H9 (cell line): ENCODE results near the gene CCR9. TPM values are rescaled to one million over a fixed set of nuclear protein-coding genes. Genes with fewer than 3 reads are reported as not detected.

ENCODE experiments used
- DNase-seq: peaks from one replicate; pipeline ENCODE4 v3.0.0-alpha.2; 2017
- H2AFZ ChIP-seq: one replicate; pipeline ENCODE4 v1.6.1; 2013; ENCODE audit warnings: mild to moderate bottlenecking, low read length, control low read depth, moderate library complexity
- H2AK5ac ChIP-seq: 2 replicates; pipeline ENCODE4 v1.6.1; 2013; ENCODE audit warnings: low read length, control low read depth, mixed read lengths; ENCODE audit not compliant: insufficient read length
- H2BK120ac ChIP-seq: one replicate; pipeline ENCODE4 v1.6.1; 2013; ENCODE audit warnings: low read depth, mild to moderate bottlenecking, low read length, control low read depth, inconsistent platforms; ENCODE audit not compliant: poor library complexity, severe bottlenecking
- H2BK12ac ChIP-seq: 2 replicates; pipeline ENCODE4 v1.6.1; 2013; ENCODE audit warnings: low read length, control low read depth, mixed read lengths, low read depth; ENCODE audit not compliant: insufficient read length
- H2BK15ac ChIP-seq: 2 replicates; pipeline ENCODE4 v1.6.1; 2013; ENCODE audit warnings: low read depth, low read length, control low read depth
- H2BK20ac ChIP-seq: one replicate; pipeline ENCODE4 v1.6.1; 2013; ENCODE audit warnings: low read depth, mild to moderate bottlenecking, low read length, control low read depth, inconsistent platforms; ENCODE audit not compliant: poor library complexity, severe bottlenecking
- H2BK5ac ChIP-seq: 2 replicates; pipeline ENCODE4 v1.6.1; 2013; ENCODE audit warnings: low read length, control low read depth, mixed read lengths; ENCODE audit not compliant: insufficient read length
- H3K14ac ChIP-seq: 2 replicates; pipeline ENCODE4 v1.6.1; 2013; ENCODE audit warnings: low read length, control low read depth; ENCODE audit not compliant: insufficient read depth
- H3K18ac ChIP-seq: 2 replicates; pipeline ENCODE4 v1.6.1; 2013; ENCODE audit warnings: low read depth, mild to moderate bottlenecking, mixed read lengths, low read length, control low read depth; ENCODE audit not compliant: insufficient read length
- H3K23ac ChIP-seq: 2 replicates; pipeline ENCODE4 v1.6.1; 2013; ENCODE audit warnings: low read length, control low read depth, mixed read lengths, low read depth; ENCODE audit not compliant: insufficient read length
- H3K23me2 ChIP-seq: 2 replicates; pipeline ENCODE4 v1.6.1; 2013; ENCODE audit warnings: low read depth, mild to moderate bottlenecking, mixed read lengths, low read length, control low read depth; ENCODE audit not compliant: insufficient read length, poor library complexity, severe bottlenecking
- H3K27ac ChIP-seq: 2 replicates; pipeline ENCODE4 v1.5.1; 2013; ENCODE audit warnings: low read length, control low read depth, mixed read lengths, low read depth; ENCODE audit not compliant: insufficient read length
- H3K27me3 ChIP-seq: 2 replicates; pipeline ENCODE4 v1.6.1; 2013; ENCODE audit warnings: low read length, control low read depth, inconsistent platforms; ENCODE audit not compliant: insufficient read depth
- H3K4ac ChIP-seq: 2 replicates; pipeline ENCODE4 v1.6.1; 2013; ENCODE audit warnings: low read depth, mild to moderate bottlenecking, control low read depth, inconsistent platforms, low read length, moderate library complexity
- H3K4me1 ChIP-seq: 2 replicates; pipeline ENCODE4 v1.6.1; 2013; ENCODE audit warnings: low read length, control low read depth, inconsistent platforms; ENCODE audit not compliant: insufficient read depth
- H3K4me2 ChIP-seq: 2 replicates; pipeline ENCODE4 v1.6.1; 2013; ENCODE audit warnings: low read length, control low read depth, mixed read lengths; ENCODE audit not compliant: insufficient read length, insufficient read depth
- H3K56ac ChIP-seq: 2 replicates; pipeline ENCODE4 v1.6.1; 2013; ENCODE audit warnings: low read depth, mild to moderate bottlenecking, mixed read lengths, low read length, control low read depth; ENCODE audit not compliant: insufficient read length
- H3K79me1 ChIP-seq: 2 replicates; pipeline ENCODE4 v1.6.1; 2013; ENCODE audit warnings: low read depth, mild to moderate bottlenecking, moderate library complexity, low read length, control low read depth, inconsistent platforms; ENCODE audit not compliant: insufficient read depth, poor library complexity, severe bottlenecking
- H3K79me2 ChIP-seq: 2 replicates; pipeline ENCODE4 v1.6.1; 2013; ENCODE audit warnings: low read length, control low read depth, inconsistent platforms; ENCODE audit not compliant: insufficient read depth
- H3K9ac ChIP-seq: 2 replicates; pipeline ENCODE4 v1.6.1; 2013; ENCODE audit warnings: low read length, control low read depth, mixed read lengths; ENCODE audit not compliant: insufficient read length; ENCODE audit errors: extremely low read depth
- H3K9me3 ChIP-seq: one replicate; pipeline ENCODE4 v1.6.1; 2013; ENCODE audit warnings: low read depth, low read length, inconsistent platforms; ENCODE audit not compliant: control insufficient read depth
- H3T11ph ChIP-seq: one replicate; pipeline ENCODE4 v1.6.1; 2013; ENCODE audit warnings: mild to moderate bottlenecking, low read length, control low read depth, inconsistent platforms
- H4K20me1 ChIP-seq: one replicate; pipeline ENCODE4 v1.6.1; 2013; ENCODE audit not compliant: control insufficient read depth, insufficient read length, insufficient read depth
- H4K5ac ChIP-seq: 2 replicates; pipeline ENCODE4 v1.6.1; 2013; ENCODE audit warnings: low read depth, mild to moderate bottlenecking, mixed read lengths, low read length, control low read depth; ENCODE audit not compliant: insufficient read length
- H4K8ac ChIP-seq: replicated peaks from 2 replicates; pipeline ENCODE4 v1.6.1; 2013; ENCODE audit warnings: low read length, control low read depth, mixed read lengths, low read depth; ENCODE audit not compliant: insufficient read length
- H4K91ac ChIP-seq: 2 replicates; pipeline ENCODE4 v1.6.1; 2013; ENCODE audit warnings: low read depth, mild to moderate bottlenecking, moderate library complexity, mixed read lengths, low read length, control low read depth; ENCODE audit not compliant: insufficient read length
- H3K27ac Mint-ChIP-seq, 3 experiments: 2 replicates in 2 of 3; 3 replicates in 1 of 3; pipeline ENCODE4 v1.8.0; 2020 to 2021; ENCODE audit warnings: mixed read lengths in 3 of 3, mild to moderate bottlenecking in 1 of 3, moderate library complexity in 1 of 3
- H3K27me3 Mint-ChIP-seq: 2 replicates; pipeline ENCODE4 v1.8.0; 2021; ENCODE audit warnings: low read depth, mild to moderate bottlenecking, moderate library complexity, mixed read lengths
- H3K36me3 Mint-ChIP-seq, 3 experiments: 2 replicates in 2 of 3; 3 replicates in 1 of 3; pipeline ENCODE4 v1.8.0; 2020 to 2021; ENCODE audit warnings: low read depth in 3 of 3, mixed read lengths in 3 of 3; ENCODE audit not compliant: insufficient read depth in 1 of 3
- H3K4me1 Mint-ChIP-seq, 2 experiments: 2 replicates each; pipeline ENCODE4 v1.8.0; 2020; ENCODE audit warnings: mixed read lengths in 2 of 2
- H3K4me3 Mint-ChIP-seq, 2 experiments: 2 replicates in 1 of 2; 3 replicates in 1 of 2; pipeline ENCODE4 v1.8.0; 2020 to 2021; ENCODE audit warnings: mild to moderate bottlenecking in 2 of 2, mixed read lengths in 2 of 2, moderate library complexity in 1 of 2
- H3K9me3 Mint-ChIP-seq, 2 experiments: 2 replicates in 1 of 2; 3 replicates in 1 of 2; pipeline ENCODE4 v1.8.0; 2020; ENCODE audit warnings: mild to moderate bottlenecking in 2 of 2, mixed read lengths in 2 of 2, moderate library complexity in 1 of 2
- WGBS: extraction: QIAGEN DNeasy Blood & Tissue Kit; methylation state at CpG from one replicate; pipeline ENCODE4 v1.1.7; 2013; ENCODE audit warnings: missing lambda C conversion rate, low lambda C conversion rate, mixed read lengths; ENCODE audit not compliant: insufficient read length; ENCODE audit errors: extremely low coverage; 5-methylcytosine and 5-hydroxymethylcytosine counted together
- total RNA-seq: library from RNA; stranded (reverse); gene quantifications from 2 replicates; pipeline ENCODE4 v1.2.1, GENCODE V29; 2021
- TF ChIP-seq, protein P1 (sequence below): fragments of 200-600 bp; sonication (generic); conservative IDR thresholded peaks from 3 replicates; pipeline ENCODE4 v1.8.0; 2021; ENCODE audit warnings: antibody characterized with exemption, mild to moderate bottlenecking

CCR9 gene
- total RNA-seq, 1 experiment from 2014 or later = not detected

GRCh38 chr3:45895686-45896468 is 9.5 kb downstream of the CCR9 start:
- Histone ChIP-seq H3K9ac (no peak overlapping the region), H3K79me1 (no peaks in the 10 kb centered on the region), H3K27ac (no peak overlapping the region), H3K4me1 (no peaks in the 10 kb centered on the region), H3K23ac (no peak overlapping the region), H3K4me2 (no peak overlapping the region), H3K56ac (no peak overlapping the region), H3K14ac (no peak overlapping the region), H3K79me2 (no peaks in the 10 kb centered on the region), H4K5ac (no peak overlapping the region), H2BK5ac (no peak overlapping the region), H2AK5ac (no peak overlapping the region), H3K18ac (no peak overlapping the region), H3K27me3 (no peaks in the 10 kb centered on the region), H2AFZ (no peak overlapping the region), H3K9me3 (no peaks in the 10 kb centered on the region), H2BK12ac (no peak overlapping the region), H3K23me2 (no peaks in the 10 kb centered on the region), H3K4ac (no peak overlapping the region), H4K91ac (no peak overlapping the region), H2BK120ac (no peak overlapping the region), H2BK20ac (no peak overlapping the region), H3T11ph (no peak overlapping the region), H2BK15ac (no peak overlapping the region), H4K8ac (no peak overlapping the region), H4K20me1 (no peaks in the 10 kb centered on the region)
- Mint-ChIP-seq H3K27ac (no peak overlapping the region), H3K4me1 (peaks cover 6% of the 10 kb centered on the region in 2 experiments; a peak in 3 of 4 replicates), H3K36me3 (no peaks in the 10 kb centered on the region), H3K4me3 (no peak overlapping the region), H3K27me3 (peaks cover 3% of the 10 kb centered on the region), H3K9me3 (no peaks in the 10 kb centered on the region)
- no peak for DNase-seq
- WGBS = no CpG with 5 or more reads among the region's 5 CpGs
- TF ChIP-seq, protein P1, sequence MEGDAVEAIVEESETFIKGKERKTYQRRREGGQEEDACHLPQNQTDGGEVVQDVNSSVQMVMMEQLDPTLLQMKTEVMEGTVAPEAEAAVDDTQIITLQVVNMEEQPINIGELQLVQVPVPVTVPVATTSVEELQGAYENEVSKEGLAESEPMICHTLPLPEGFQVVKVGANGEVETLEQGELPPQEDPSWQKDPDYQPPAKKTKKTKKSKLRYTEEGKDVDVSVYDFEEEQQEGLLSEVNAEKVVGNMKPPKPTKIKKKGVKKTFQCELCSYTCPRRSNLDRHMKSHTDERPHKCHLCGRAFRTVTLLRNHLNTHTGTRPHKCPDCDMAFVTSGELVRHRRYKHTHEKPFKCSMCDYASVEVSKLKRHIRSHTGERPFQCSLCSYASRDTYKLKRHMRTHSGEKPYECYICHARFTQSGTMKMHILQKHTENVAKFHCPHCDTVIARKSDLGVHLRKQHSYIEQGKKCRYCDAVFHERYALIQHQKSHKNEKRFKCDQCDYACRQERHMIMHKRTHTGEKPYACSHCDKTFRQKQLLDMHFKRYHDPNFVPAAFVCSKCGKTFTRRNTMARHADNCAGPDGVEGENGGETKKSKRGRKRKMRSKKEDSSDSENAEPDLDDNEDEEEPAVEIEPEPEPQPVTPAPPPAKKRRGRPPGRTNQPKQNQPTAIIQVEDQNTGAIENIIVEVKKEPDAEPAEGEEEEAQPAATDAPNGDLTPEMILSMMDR = no peak
